GM23338 (cell line): ENCODE results near the gene C16orf95. TPM values are rescaled to one million over a fixed set of nuclear protein-coding genes. Genes with fewer than 3 reads are reported as not detected.
"Not testable (repeated sequence)": the region's sequence is repeated elsewhere in the genome, so short reads cannot be mapped to it uniquely, and the experiment has no call there.

Source experiments
- ATAC-seq: fragments of 200-7000 bp; cut with Tn5 transposase; 3 replicates; pipeline ENCODE4 v1.9.1; 2020
- DNase-seq: peaks from one replicate; pipeline ENCODE4 v3.0.0-alpha.2; 2015; ENCODE audit warnings: low spot score
- H2AFZ ChIP-seq: fragments of 200-600 bp; sonication (generic); 2 replicates; pipeline ENCODE4 v1.8.0; 2016; ENCODE audit warnings: antibody characterized with exemption, mild to moderate bottlenecking, moderate library complexity
- H3F3A ChIP-seq: fragments of 200-600 bp; sonication (generic); replicated peaks from 2 replicates; pipeline ENCODE4 v1.8.0; 2017; ENCODE audit warnings: antibody characterized with exemption, mixed run types, low read depth
- H3K27ac ChIP-seq: fragments of 200-600 bp; sonication (generic); 2 replicates; pipeline ENCODE4 v1.6.1; 2016; ENCODE audit warnings: low read depth
- H3K27me3 ChIP-seq: fragments of 200-600 bp; sonication (generic); 2 replicates; pipeline ENCODE4 v1.8.0; 2016; ENCODE audit warnings: mild to moderate bottlenecking, mixed run types, moderate library complexity; ENCODE audit not compliant: insufficient read depth
- H3K36me3 ChIP-seq: fragments of 200-600 bp; sonication (generic); 2 replicates; pipeline ENCODE4 v1.8.0; 2016; ENCODE audit warnings: mild to moderate bottlenecking; ENCODE audit not compliant: insufficient read depth
- H3K4me1 ChIP-seq: fragments of 200-600 bp; sonication (generic); 2 replicates; pipeline ENCODE4 v1.8.0; 2016; ENCODE audit warnings: mild to moderate bottlenecking, moderate library complexity; ENCODE audit not compliant: insufficient read depth
- H3K4me2 ChIP-seq: fragments of 200-600 bp; sonication (generic); 2 replicates; pipeline ENCODE4 v1.7.1; 2017; ENCODE audit warnings: mixed run types
- H3K4me3 ChIP-seq: fragments of 200-600 bp; sonication (generic); 2 replicates; pipeline ENCODE4 v1.6.1; 2016; ENCODE audit warnings: mixed run types
- H3K79me2 ChIP-seq: fragments of 200-600 bp; sonication (generic); replicated peaks from 2 replicates; pipeline ENCODE4 v1.8.0; 2017; ENCODE audit warnings: mild to moderate bottlenecking; ENCODE audit not compliant: insufficient read depth
- H3K9me2 ChIP-seq: fragments of 200-600 bp; sonication (generic); 2 replicates; pipeline ENCODE4 v1.8.0; 2017; ENCODE audit not compliant: insufficient read depth
- H4K20me1 ChIP-seq: fragments of 200-600 bp; sonication (generic); replicated peaks from 2 replicates; pipeline ENCODE4 v1.8.0; 2017; ENCODE audit warnings: mild to moderate bottlenecking; ENCODE audit not compliant: insufficient read depth
- H3K27ac Mint-ChIP-seq: 2 replicates; pipeline ENCODE4 v1.8.0; 2020; ENCODE audit warnings: inconsistent platforms, mild to moderate bottlenecking, moderate library complexity, mixed read lengths
- H3K27me3 Mint-ChIP-seq: 3 replicates; pipeline ENCODE4 v1.8.0; 2022; ENCODE audit warnings: low read depth, mild to moderate bottlenecking, moderate library complexity, mixed read lengths, inconsistent platforms; ENCODE audit not compliant: insufficient read depth, poor library complexity
- H3K36me3 Mint-ChIP-seq: 3 replicates; pipeline ENCODE4 v1.8.0; 2021; ENCODE audit warnings: low read depth, mild to moderate bottlenecking, inconsistent platforms, moderate library complexity, mixed read lengths
- H3K4me1 Mint-ChIP-seq: 3 replicates; pipeline ENCODE4 v1.8.0; 2020; ENCODE audit warnings: mild to moderate bottlenecking, inconsistent platforms, mixed read lengths
- H3K4me3 Mint-ChIP-seq: 3 replicates; pipeline ENCODE4 v1.8.0; 2021; ENCODE audit warnings: moderate library complexity, mild to moderate bottlenecking, inconsistent platforms, mixed read lengths
- H3K9me3 Mint-ChIP-seq: 3 replicates; pipeline ENCODE4 v1.8.0; 2020; ENCODE audit warnings: moderate library complexity, mild to moderate bottlenecking, inconsistent platforms, mixed read lengths
- CREB1 ChIP-seq: fragments of 250-450 bp; sonication (Bioruptor Pico); IDR thresholded peaks from 2 replicates; pipeline ENCODE4 v1.5.0; 2020; ENCODE audit warnings: low read depth, mild to moderate bottlenecking, moderate library complexity
- CTCF ChIP-seq, 2 experiments: fragments of 200-600 bp in 1 of 2; sonication (generic) in 1 of 2; conservative IDR thresholded peaks; 2 replicates each; pipeline versions ENCODE4 v1.5.1 to v1.6.1; 2016 to 2017; ENCODE audit warnings: antibody characterized with exemption in 2 of 2, low read depth in 2 of 2, mild to moderate bottlenecking in 2 of 2, moderate library complexity in 1 of 2
- EZH2phosphoT487 ChIP-seq: fragments of 200-600 bp; sonication (generic); IDR thresholded peaks from one replicate; pipeline ENCODE4 v1.8.1; 2018; ENCODE audit warnings: antibody characterized with exemption; ENCODE audit not compliant: unreplicated experiment
- JUNB ChIP-seq: IDR thresholded peaks from one replicate; pipeline ENCODE4 v1.6.1; 2016; ENCODE audit warnings: antibody characterized with exemption; ENCODE audit not compliant: unreplicated experiment
- NANOG ChIP-seq: IDR thresholded peaks from 2 replicates; pipeline ENCODE4 v1.6.1; 2016; ENCODE audit warnings: antibody characterized with exemption, borderline replicate concordance
- REST ChIP-seq: IDR thresholded peaks from one replicate; pipeline ENCODE4 v1.6.1; 2018; ENCODE audit warnings: antibody characterized with exemption; ENCODE audit not compliant: unreplicated experiment
- STAT1 ChIP-seq: IDR thresholded peaks from one replicate; pipeline ENCODE4 v1.6.1; 2016; ENCODE audit warnings: antibody characterized with exemption; ENCODE audit not compliant: unreplicated experiment
- ZNF331 ChIP-seq: fragments of 250-450 bp; sonication (Bioruptor Pico); IDR thresholded peaks from 2 replicates; pipeline ENCODE4 v1.5.0; 2020; ENCODE audit warnings: low read depth, mild to moderate bottlenecking, moderate library complexity
- polyA plus RNA-seq: library from polyadenylated mRNA; unstranded; fragments of >200 nt; fragmentation: Nextera tagmentation; extraction: Ambion mirVana; gene quantifications from 2 replicates; pipeline ENCODE4 v1.2.1, GENCODE V29; 2016
- total RNA-seq: library from RNA; depleted of rRNA; stranded (reverse); fragments of >200 nt; shearing (Covaris generic); gene quantifications from 2 replicates; pipeline ENCODE4 v1.2.3, GENCODE V29; 2014

The C16orf95 gene
- total and polyA plus RNA-seq, 2 experiments from 2014 or later: 1.2 to 3.9 TPM

- not testable (repeated sequence) for ATAC-seq, H3K4me1 Mint-ChIP-seq, H3K27me3 ChIP-seq, H3K4me3 ChIP-seq, DNase-seq, H3K4me1 ChIP-seq, H3K79me2 ChIP-seq, H3K9me2 ChIP-seq, H2AFZ ChIP-seq, H3K4me3 Mint-ChIP-seq, H4K20me1 ChIP-seq, H3F3A ChIP-seq, H3K36me3 Mint-ChIP-seq, H3K4me2 ChIP-seq, H3K27ac ChIP-seq, H3K9me3 Mint-ChIP-seq, H3K27ac Mint-ChIP-seq, H3K36me3 ChIP-seq
- H3K27me3 Mint-ChIP-seq: peaks cover 12% of the 10 kb centered on the region
Measured at GRCh38 chr16:87258653-87259052, 58.5 kb downstream of the C16orf95 start.

GRCh38 chr16:87255866-87256265 is 61.3 kb downstream of the C16orf95 start:
- Histone ChIP-seq H3K4me2 (no peak overlapping the region), H3K4me1 (no peaks in the 10 kb centered on the region), H3K9me2 (no peaks in the 10 kb centered on the region), H3F3A (no peaks in the 10 kb centered on the region), H3K79me2 (no peaks in the 10 kb centered on the region), H3K27ac (no peak overlapping the region), H2AFZ (no peak overlapping the region), H4K20me1 (no peaks in the 10 kb centered on the region), H3K27me3 (no peaks in the 10 kb centered on the region), H3K36me3 (no peaks in the 10 kb centered on the region), H3K4me3 (no peak overlapping the region)
- DNase-seq (no peak), ATAC-seq (no peak)
- Mint-ChIP-seq H3K4me1 (no peaks in the 10 kb centered on the region), H3K27ac (no peak overlapping the region), H3K36me3 (no peaks in the 10 kb centered on the region), H3K9me3 (no peaks in the 10 kb centered on the region; the same call in 2 of the 3 replicates), H3K4me3 (no peak overlapping the region), H3K27me3 (peaks cover 9% of the 10 kb centered on the region)
- TF ChIP-seq NANOG (no peak), STAT1 (no peak), CTCF (conservative IDR thresholded peaks at IDR 0.05; ENCODE audit: low read depth in 2 of 2) (no peak), REST (no peak), EZH2phosphoT487 (no peak), ZNF331 (CRISPR knock-in tag) (no peak), JUNB (no peak), CREB1 (CRISPR knock-in tag) (no peak)
